NCI-H2171 (cell line): Measurements from ENCODE around the gene PPFIBP1.
"Not testable (repeated sequence)": the region's sequence is repeated elsewhere in the genome, so short reads cannot be mapped to it uniquely, and the experiment has no call there.

ENCODE experiments used
- DNase-seq: peaks from one replicate; lab custom pipeline; 2025; lab: John Stamatoyannopoulos, UW

Gene PPFIBP1

DNA sequence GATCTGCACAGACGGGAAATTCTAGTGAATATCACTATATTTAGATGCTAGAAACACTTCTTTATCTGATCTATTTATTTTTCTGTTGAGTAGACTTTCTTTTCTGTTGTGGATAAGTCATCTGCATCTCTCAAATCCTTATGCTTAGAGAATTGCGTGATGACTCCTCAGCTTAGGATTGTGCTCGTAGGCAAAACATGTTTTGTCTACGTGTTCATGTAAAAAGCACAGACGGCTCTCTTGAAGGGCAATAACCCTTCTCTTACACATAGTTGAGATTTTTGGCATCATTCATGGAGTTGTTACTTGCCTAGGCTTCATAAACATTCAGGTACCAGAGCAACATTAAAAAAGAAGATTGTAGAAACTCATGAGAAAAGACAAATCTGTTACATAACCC, 18.6 kb downstream of the PPFIBP1 start:
- DNase-seq, result no peak

- DNase-seq, result not testable (repeated sequence)
These were observed 20.9 kb downstream of the PPFIBP1 start for GRCh38 chr12:27544858-27545257.

GRCh38 chr12:27545665-27546064, 21.7 kb downstream of the PPFIBP1 start:
- no peak for DNase-seq

DNA sequence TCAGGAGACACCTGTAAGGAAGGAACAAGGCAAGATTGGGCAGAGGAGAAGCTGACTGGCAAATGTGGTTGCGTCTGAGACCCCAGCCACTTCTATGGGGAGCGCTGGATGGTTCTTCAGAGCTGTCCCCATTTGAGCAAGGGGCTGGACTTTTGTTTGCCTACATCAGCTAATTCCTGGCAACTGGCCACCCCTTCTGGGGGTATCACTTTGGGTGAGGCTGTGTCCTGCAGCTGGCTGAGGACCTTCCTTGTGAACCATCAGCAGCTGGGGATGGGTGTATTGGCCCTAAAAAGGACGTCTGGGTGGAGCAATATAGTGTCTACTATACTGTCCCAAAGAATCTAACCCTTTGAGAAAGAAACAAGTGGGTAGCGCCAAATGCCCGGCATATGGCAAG, 23.6 kb downstream of the PPFIBP1 start:
- DNase-seq, result no peak

GRCh38 chr12:27548301-27549199, 24.5 kb downstream of the PPFIBP1 start:
- DNase-seq, result no peak

DNA sequence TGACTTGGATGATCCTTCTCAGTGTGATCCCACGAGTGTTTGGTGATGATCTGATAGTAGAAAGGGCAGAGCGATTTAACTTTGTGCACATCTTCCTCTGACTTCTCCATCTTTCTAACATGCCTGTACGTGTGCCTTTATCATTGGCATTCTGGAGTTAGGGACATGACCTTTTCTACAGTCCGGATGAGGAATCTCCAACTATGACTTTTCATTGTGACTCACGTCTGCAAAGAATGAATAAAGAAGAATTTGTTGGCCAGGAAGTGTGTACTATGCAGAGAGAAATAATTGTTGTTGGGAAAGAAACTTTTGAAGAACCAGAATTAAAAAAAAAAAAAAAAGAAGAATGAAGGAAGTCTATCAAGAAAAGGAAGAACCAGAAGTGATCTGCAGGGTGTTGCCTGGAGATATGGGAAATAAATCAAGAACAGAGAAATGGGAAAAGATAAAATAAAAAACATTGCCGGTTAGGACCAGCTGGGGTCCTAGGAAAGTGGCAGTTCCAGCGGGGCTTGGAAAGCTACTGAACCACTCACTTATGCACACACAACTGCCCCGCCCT, 25.3 kb downstream of the PPFIBP1 start:
- DNase-seq, result no peak

DNA sequence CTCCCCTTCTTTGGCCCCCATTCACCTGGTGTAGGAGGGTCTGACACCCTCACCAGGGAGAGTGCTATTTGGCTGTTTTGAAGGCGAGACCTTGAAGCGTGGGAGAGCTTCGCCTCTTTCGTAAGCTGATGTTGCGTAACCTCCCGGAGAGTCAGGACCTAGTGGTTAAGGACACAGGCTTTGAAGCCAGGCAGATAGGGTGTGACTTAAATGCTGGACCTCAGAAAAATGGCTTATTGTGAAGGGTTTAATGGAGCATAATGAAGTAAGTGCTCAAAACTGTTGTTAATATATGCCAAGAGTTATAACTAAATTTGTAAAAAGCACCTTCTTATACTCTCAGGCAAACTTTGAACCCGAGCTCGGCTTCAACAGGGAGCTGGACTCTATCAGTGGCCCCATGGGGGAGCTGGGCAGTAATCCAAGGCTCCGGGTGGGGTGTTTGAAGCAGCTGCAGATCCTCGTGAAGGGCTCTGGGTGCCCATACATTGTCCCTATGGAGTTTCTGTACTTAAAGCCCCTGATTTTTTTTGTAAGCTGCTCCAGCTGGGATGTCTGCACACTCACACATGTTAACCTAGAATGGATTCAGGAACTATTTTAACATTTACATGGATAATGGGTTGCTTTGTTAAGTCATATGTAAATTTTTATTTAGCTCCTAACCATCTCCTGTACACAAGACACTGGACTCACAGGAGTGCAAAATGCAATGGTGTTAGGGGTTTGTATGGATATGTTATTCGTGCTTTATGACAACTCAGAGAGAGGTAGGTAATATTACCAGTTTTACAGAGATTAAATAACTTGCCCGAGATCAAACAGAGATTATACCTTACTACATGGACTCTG, 26.0 kb downstream of the PPFIBP1 start:
- peak; percentile 47 for DNase-seq

- no peak for DNase-seq
These were observed 26.6 kb downstream of the PPFIBP1 start for GRCh38 chr12:27550653-27550975.

GRCh38 chr12:27551172-27551840, 27.3 kb downstream of the PPFIBP1 start:
- no peak for DNase-seq

DNA sequence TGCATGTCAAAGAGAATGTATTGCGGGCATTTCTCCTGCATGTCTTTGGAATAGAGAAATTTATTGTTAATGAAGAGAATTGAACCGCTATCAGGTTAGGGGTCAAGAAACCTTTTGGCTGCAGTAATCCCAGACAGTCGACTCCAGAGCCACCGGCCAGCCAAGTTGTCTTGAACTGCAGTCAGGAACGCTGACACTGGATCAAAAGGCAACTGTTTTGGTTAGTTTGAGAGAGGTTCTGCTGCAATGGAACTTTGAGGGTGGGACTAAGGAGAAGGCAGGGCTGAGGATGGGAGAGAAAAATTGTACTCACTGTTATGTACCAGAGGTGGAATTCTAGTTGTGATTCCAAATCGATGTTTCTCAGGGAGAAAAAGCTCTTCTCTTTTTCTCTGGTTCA, 28.2 kb downstream of the PPFIBP1 start:
- no peak for DNase-seq

DNA sequence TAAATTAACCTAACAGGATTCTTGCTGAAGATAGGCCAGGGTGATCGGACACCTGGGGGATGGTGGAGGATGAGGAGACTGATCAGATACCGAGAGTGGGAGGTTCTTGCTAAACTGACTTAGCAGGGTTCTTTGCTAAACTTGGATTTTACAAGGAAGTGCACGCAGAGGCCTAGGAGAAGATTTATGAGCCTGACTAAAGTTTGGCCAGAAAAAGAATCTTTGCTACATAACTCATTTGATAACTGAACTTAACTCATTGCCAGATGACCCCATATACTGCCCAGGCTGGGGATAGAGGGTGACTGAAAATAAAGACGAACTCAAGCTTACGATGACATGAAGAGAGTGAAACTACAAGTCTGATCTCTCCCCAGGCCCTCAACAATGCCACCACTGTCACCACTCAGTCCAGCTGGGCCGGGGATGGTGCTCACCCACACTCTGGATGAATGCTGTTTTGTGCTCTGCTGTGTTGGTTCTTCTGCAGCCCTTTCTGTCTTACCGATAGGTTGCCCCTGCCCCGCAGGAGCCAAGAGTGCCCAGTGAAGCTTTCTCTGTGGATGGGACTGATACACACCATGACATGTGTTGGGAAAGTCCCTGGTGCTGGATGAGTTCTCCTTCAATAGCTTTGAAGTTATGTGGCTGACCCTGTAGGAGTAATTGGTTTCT, 29.0 kb downstream of the PPFIBP1 start:
- DNase-seq, result no peak

- no peak for DNase-seq
These were observed 29.9 kb downstream of the PPFIBP1 start for GRCh38 chr12:27553941-27554340.

GRCh38 chr12:27554421-27555186, 30.6 kb downstream of the PPFIBP1 start:
- peak; percentile 36 for DNase-seq

DNA sequence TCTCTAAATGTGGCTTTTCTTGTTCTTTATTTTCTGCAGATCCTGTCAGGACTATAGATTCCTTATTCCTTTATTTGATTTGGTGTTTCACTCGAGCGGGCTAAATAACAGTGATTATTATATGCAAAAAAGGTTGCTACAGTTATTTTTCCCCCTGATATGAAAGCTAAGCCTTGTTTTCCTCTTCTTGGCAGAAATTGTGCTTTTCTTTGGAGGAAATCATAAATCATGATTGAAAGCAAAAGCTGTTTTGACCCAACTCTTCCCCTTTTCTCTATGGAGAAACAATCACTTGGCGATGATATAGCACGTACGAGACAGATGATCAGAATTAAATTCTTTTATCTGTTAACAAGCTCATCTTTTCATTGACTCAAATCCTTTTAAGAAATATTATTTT, 31.4 kb downstream of the PPFIBP1 start:
- DNase-seq, result no peak

- DNase-seq, result no peak
These were observed 32.1 kb downstream of the PPFIBP1 start for GRCh38 chr12:27555925-27556778.

DNA sequence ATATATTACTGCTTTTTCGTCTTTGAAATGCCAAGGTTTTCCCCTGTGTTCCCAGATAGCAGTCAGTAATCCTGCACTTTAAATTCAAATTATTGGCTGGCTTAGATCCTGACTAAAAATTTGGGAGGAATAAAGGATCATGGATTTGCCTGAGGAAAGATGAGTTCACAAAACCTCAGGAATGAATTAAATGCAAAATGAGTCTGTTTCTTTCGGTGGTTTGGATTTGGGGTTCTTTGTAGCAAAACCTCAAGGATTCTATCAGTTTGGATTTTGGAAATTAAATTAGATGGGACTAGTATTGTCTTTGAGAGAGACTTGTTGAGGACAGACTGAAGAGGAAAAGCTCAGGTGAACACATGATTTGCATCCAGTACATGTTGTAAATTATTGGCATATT, 36.1 kb downstream of the PPFIBP1 start:
- no peak for DNase-seq

DNA sequence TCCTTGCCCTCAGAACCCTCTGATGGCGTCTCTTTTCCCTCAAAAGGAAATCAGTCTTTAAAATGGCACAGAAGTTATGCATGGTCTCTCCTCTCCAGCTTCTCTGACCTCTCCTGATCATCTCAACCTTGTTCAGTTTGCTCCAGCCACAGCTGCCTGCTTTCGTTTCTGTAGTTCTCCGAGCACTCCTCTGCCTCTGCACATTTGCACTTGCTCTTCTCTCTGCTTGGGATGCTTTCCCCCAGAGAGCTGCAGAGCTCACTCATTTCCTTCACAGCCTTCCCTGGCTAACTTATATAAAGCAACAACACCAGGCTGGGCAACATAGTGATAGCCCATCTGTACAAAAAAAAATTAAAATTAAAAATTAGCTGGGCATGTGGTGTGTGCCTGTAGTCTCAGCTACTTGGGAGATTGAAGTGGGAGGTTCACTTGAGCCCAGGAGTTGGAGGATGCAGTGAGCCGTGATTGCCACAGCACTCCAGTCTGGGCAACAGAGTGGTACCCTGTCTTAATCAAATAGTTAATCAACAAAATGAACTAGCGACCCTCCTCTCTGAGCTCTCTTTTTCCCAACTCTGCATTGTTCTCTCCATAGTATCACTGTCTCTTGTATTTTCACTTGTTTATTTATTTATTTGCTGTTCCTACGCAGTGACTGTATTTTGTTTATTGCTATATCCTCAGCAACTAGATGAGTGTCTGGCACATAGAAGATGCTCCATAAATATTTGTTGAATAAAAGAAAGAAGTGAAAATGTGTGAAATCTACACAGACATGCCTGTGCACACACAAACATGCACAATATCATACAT, 37.7 kb downstream of the PPFIBP1 start:
- DNase-seq, result no peak

DNA sequence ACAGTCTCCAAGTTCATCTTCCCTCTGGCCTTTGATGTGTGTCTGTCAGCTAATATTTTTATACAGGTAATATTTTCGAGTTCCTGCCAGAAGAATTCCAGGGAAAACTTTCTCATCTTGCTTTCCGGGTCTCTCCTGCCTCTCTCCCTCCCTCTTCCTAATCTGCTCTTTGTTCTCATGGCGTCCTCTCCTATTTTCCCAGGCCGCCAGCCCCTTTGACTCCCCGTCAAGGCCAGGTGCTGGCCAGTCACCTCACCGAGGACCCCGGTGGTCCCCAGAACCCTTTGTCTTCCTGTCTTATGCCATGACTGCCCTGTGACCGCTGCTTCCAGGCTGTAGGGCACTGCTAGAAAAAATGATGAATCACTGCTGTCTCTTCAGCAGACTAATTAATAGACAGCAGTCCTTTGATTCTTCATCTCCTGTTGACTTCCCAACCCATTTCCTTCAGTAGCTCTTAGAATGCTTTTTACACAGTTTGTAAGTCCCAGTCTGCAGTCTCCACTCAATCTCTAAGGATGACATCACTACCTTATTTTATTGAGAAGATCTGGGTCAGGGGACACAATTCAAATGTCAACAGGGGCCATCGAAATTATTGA, 40.7 kb downstream of the PPFIBP1 start:
- DNase-seq, result no peak

DNA sequence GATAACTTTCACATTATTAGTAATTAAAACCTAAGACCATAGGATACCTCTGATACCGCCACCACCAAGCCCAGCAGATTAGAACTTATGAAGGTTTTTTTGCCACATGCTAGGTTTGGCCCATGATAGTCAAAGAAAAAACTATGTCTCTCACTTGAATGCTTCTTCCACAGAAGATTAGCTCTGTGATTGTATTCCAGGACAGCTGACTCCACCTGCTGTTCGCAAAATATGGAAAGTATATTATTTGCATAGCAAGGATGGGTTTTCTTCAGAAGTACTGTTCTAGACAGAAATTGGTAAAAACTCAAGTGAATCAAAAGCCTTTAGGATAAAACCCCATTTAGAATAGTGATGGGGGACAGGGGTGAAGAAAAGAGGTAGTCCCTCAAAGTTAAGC, 42.2 kb downstream of the PPFIBP1 start:
- DNase-seq, result no peak
